OCI-LY7 (cell line): ENCODE measurements around the gene SLC16A9. TPM values are rescaled to one million over a fixed set of nuclear protein-coding genes. Genes with fewer than 3 reads are reported as not detected.

ENCODE experiments used
- BruUV-seq: library from RNA; stranded (reverse); fragments of 400-500 nt; replicated peaks from 2 replicates; lab custom pipeline; 2021; lab: Mats Ljungman, UMichigan
- CTCF ChIA-PET: fragments of 300-600 bp; sonication (Branson Sonifier 250); formaldehyde crosslinking; loops from one replicate; lab custom pipeline; 2022; ENCODE audit warnings: antibody characterized with exemption; ENCODE audit not compliant: unreplicated experiment; lab: Charles Lee
- POLR2A ChIA-PET: fragments of 300-600 bp; sonication (Branson Sonifier 250); formaldehyde crosslinking; loops from one replicate; lab custom pipeline; 2022; ENCODE audit warnings: antibody characterized with exemption; lab: Charles Lee
- DNase-seq: peaks from one replicate; pipeline ENCODE4 v3.0.0-alpha.2; 2015; ENCODE audit warnings: low spot score
- H2AFZ ChIP-seq: fragments of 200-600 bp; sonication (generic), shearing (Covaris generic); 2 replicates; pipeline ENCODE4 v1.6.1; 2014; ENCODE audit warnings: mild to moderate bottlenecking, antibody characterized with exemption, low read length, moderate library complexity
- H3K27ac ChIP-seq: fragments of 200-600 bp; sonication (generic); 2 replicates; pipeline ENCODE4 v1.5.1; 2014; ENCODE audit warnings: mixed run types, low read depth, mild to moderate bottlenecking, moderate library complexity, low read length, inconsistent platforms; ENCODE audit not compliant: poor library complexity, severe bottlenecking
- H3K36me3 ChIP-seq: fragments of 200-600 bp; sonication (generic); 2 replicates; pipeline ENCODE4 v1.6.1; 2014; ENCODE audit warnings: mild to moderate bottlenecking, antibody characterized with exemption, low read length, moderate library complexity, mixed read lengths; ENCODE audit not compliant: insufficient read depth
- H3K4me1 ChIP-seq: fragments of 200-600 bp; sonication (generic); 2 replicates; pipeline ENCODE4 v1.5.1; 2014; ENCODE audit warnings: mild to moderate bottlenecking, low read length; ENCODE audit not compliant: insufficient read depth, poor library complexity, severe bottlenecking
- H3K4me2 ChIP-seq: fragments of 200-600 bp; sonication (generic); 2 replicates; pipeline ENCODE4 v1.6.1; 2014; ENCODE audit warnings: mild to moderate bottlenecking, low read length
- H3K4me3 ChIP-seq: fragments of 200-600 bp; sonication (generic); 2 replicates; pipeline ENCODE4 v1.5.1; 2014; ENCODE audit warnings: mild to moderate bottlenecking, low read depth, low read length; ENCODE audit not compliant: poor library complexity, severe bottlenecking
- H3K79me2 ChIP-seq: fragments of 200-600 bp; sonication (generic); 2 replicates; pipeline ENCODE4 v1.6.1; 2016; ENCODE audit warnings: low read depth, mild to moderate bottlenecking, low read length, moderate library complexity, mixed read lengths; ENCODE audit not compliant: insufficient read depth
- H3K9me2 ChIP-seq: fragments of 200-600 bp; sonication (generic); 2 replicates; pipeline ENCODE4 v1.6.1; 2016; ENCODE audit warnings: mild to moderate bottlenecking, low read length, mixed read lengths; ENCODE audit not compliant: insufficient read depth
- H3K9me3 ChIP-seq: fragments of 200-600 bp; sonication (generic); 2 replicates; pipeline ENCODE4 v1.6.1; 2014; ENCODE audit warnings: mild to moderate bottlenecking, mixed run types, low read length, mixed read lengths
- H4K20me1 ChIP-seq: fragments of 200-600 bp; sonication (generic); 2 replicates; pipeline ENCODE4 v1.6.1; 2014; ENCODE audit warnings: mild to moderate bottlenecking, antibody characterized with exemption, low read length, moderate library complexity, mixed read lengths; ENCODE audit not compliant: insufficient read depth
- CTCF ChIP-seq: fragments of 200-600 bp; sonication (generic); conservative IDR thresholded peaks from 2 replicates; pipeline ENCODE4 v1.5.1; 2014; ENCODE audit warnings: mild to moderate bottlenecking, antibody characterized with exemption, low read length, moderate library complexity, mixed read lengths
- EZH2phosphoT487 ChIP-seq: fragments of 200-600 bp; sonication (generic); IDR thresholded peaks from 2 replicates; pipeline ENCODE4 v1.6.1; 2018; ENCODE audit warnings: low read depth, borderline replicate concordance, mild to moderate bottlenecking, mixed run types, antibody characterized with exemption, low read length, moderate library complexity, mixed read lengths
- intact Hi-C: fragments of 100-400 bp; cut with micrococcal nuclease; formaldehyde crosslinking; loops from one replicate; pipeline ENCODE4 v1.10.0; 2022; ENCODE audit not compliant: unreplicated experiment
- total RNA-seq, 2 experiments: library from RNA; depleted of rRNA in 1 of 2; stranded (reverse); fragments of >200 nt in 1 of 2; shearing (Covaris generic) in 1 of 2; gene quantifications; 2 replicates each; pipeline ENCODE4 v1.2.3, GENCODE V29; 2014 to 2022

The SLC16A9 gene
- total RNA-seq, 2 experiments from 2014 or later: not detected

- intact Hi-C loops: no loop called here
- Histone ChIP-seq H3K4me1 (no peaks in the 10 kb centered on the region), H3K36me3 (no peaks in the 10 kb centered on the region), H3K9me3 (no peaks in the 10 kb centered on the region), H3K9me2 (no peaks in the 10 kb centered on the region), H4K20me1 (no peaks in the 10 kb centered on the region), H2AFZ (no peak overlapping the region), H3K4me2 (no peak overlapping the region), H3K79me2 (no peaks in the 10 kb centered on the region), H3K4me3 (no peak overlapping the region), H3K27ac (no peak overlapping the region)
- no TSS peak for BruUV-seq
- no peak for TF ChIP-seq EZH2phosphoT487
- TF ChIP-seq CTCF: no peak
- POLR2A ChIA-PET: no interaction called here
- DNase-seq: no peak
- CTCF ChIA-PET: no interaction called here
Measured at GRCh38 chr10:59754951-59755350, 45.3 kb upstream of the SLC16A9 start.

- Histone ChIP-seq H3K4me2 (no peak within 1 kb of the TSS), H3K9me3 (no peaks in the 10 kb centered on the region), H3K4me1 (no peaks in the 10 kb centered on the region), H3K4me3 (no peak within 1 kb of the TSS), H3K36me3 (no peaks in the 10 kb centered on the region), H2AFZ (no peak within 1 kb of the TSS), H4K20me1 (no peaks in the 10 kb centered on the region), H3K9me2 (no peaks in the 10 kb centered on the region), H3K27ac (no peak within 1 kb of the TSS), H3K79me2 (no peaks in the 10 kb centered on the region)
- TF ChIP-seq CTCF (no peak), EZH2phosphoT487 (no peak)
- intact Hi-C loops: no loop called here
- CTCF ChIA-PET: no interaction called here
- BruUV-seq: no TSS peak
- no peak for DNase-seq
- POLR2A ChIA-PET: interaction anchor here (0.6 to 0.7 kb wide), 3 partner anchors 48 to 649 kb away, joined by 4 to 8 read pairs (median 4); no protein-coding TSS in a partner anchor
Measured at GRCh38 chr10:59753267-59753666, 43.6 kb upstream of the SLC16A9 start, which contains the start of gene MRLN. Gene MRLN, minus strand, starts transcription at chr10:59753455.

- Histone ChIP-seq H3K27ac (no peak overlapping the region), H2AFZ (no peak overlapping the region), H3K9me2 (no peaks in the 10 kb centered on the region), H3K79me2 (no peaks in the 10 kb centered on the region), H3K4me3 (no peak overlapping the region), H3K4me2 (no peak overlapping the region), H3K9me3 (no peaks in the 10 kb centered on the region), H3K4me1 (no peaks in the 10 kb centered on the region), H4K20me1 (no peaks in the 10 kb centered on the region), H3K36me3 (no peaks in the 10 kb centered on the region)
- BruUV-seq: no TSS peak
- TF ChIP-seq EZH2phosphoT487: no peak
- TF ChIP-seq CTCF: no peak
- POLR2A ChIA-PET: interaction anchor here (0.7 kb wide), 1 partner anchor 32 kb away, joined by 3 read pairs; no protein-coding TSS in a partner anchor
- CTCF ChIA-PET: no interaction called here
- intact Hi-C loops: no loop called here
- DNase-seq: no peak
Measured at GRCh38 chr10:59752278-59752940, 42.8 kb upstream of the SLC16A9 start.
